Stimulated activated naive B cell treated with anti-CD40 and anti-IgM and Interleukin-4, amounts not matched to agents 10 μg/mL and 1 μg/mL and 100 μg/mL, for 72 hours (primary cell): Measurements from ENCODE around the gene TCF7L2.
"Not testable (repeated sequence)": the region's sequence is repeated elsewhere in the genome, so short reads cannot be mapped to it uniquely, and the experiment has no call there.

Source experiments
- ATAC-seq, 2 donors: fragments of 150-1000 bp; cut with Tn5 transposase; replicated peaks; 2 replicates each; pipeline ENCODE4 v1.10.0; 2021; ENCODE audit warnings: moderate library complexity in 1 of 2
- DNase-seq: peaks from one replicate; pipeline ENCODE4 v3.0.0; 2021
- H3K27ac Mint-ChIP-seq: one replicate; pipeline ENCODE4 v1.8.0; 2022; ENCODE audit warnings: mild to moderate bottlenecking, mixed read lengths
- H3K27me3 Mint-ChIP-seq, 2 donors: one replicate each; pipeline ENCODE4 v1.8.0; 2022; ENCODE audit warnings: mixed read lengths in 2 of 2
- H3K36me3 Mint-ChIP-seq, 2 donors: one replicate each; pipeline ENCODE4 v1.8.0; 2022; ENCODE audit warnings: mixed read lengths in 2 of 2, mild to moderate bottlenecking in 1 of 2
- H3K4me1 Mint-ChIP-seq, 2 donors: one replicate each; pipeline ENCODE4 v1.8.0; 2022; ENCODE audit warnings: mixed read lengths in 2 of 2, mild to moderate bottlenecking in 1 of 2
- H3K4me3 Mint-ChIP-seq, 2 donors: one replicate each; pipeline ENCODE4 v1.8.0; 2022; ENCODE audit warnings: mild to moderate bottlenecking in 2 of 2, mixed read lengths in 2 of 2, moderate library complexity in 1 of 2
- H3K9me3 Mint-ChIP-seq, 2 donors: one replicate each; pipeline ENCODE4 v1.8.0; 2022; ENCODE audit warnings: mixed read lengths in 2 of 2, mild to moderate bottlenecking in 1 of 2

TCF7L2 gene

GRCh38 chr10:113064039-113064438 is 114.0 kb downstream of the TCF7L2 start:
- Mint-ChIP-seq H3K9me3 (no peaks in the 10 kb centered on the region), H3K27me3 (peaks cover 0 to 8% of the 10 kb centered on the region in 2 donors), H3K36me3 (no peaks in the 10 kb centered on the region), H3K4me3 (no peak overlapping the region), H3K4me1 (no peaks in the 10 kb centered on the region), H3K27ac (no peak overlapping the region)
- ATAC-seq (no peak), DNase-seq (no peak)

- not testable (repeated sequence) for ATAC-seq, H3K4me3 Mint-ChIP-seq, H3K27ac Mint-ChIP-seq, H3K27me3 Mint-ChIP-seq, H3K9me3 Mint-ChIP-seq, H3K36me3 Mint-ChIP-seq, DNase-seq, H3K4me1 Mint-ChIP-seq
Observed at GRCh38 chr10:113066120-113066519, 116.1 kb downstream of the TCF7L2 start.

- Mint-ChIP-seq H3K4me3 (no peak overlapping the region), H3K27me3 (peaks cover 0 to under 1% of the 10 kb centered on the region in 2 donors), H3K36me3 (no peaks in the 10 kb centered on the region), H3K4me1 (no peaks in the 10 kb centered on the region), H3K27ac (no peak overlapping the region), H3K9me3 (no peaks in the 10 kb centered on the region)
- ATAC-seq (no peak), DNase-seq (no peak)
Observed at GRCh38 chr10:113066561-113067312, 116.7 kb downstream of the TCF7L2 start.

- DNase-seq = no peak
- Mint-ChIP-seq H3K27ac (no peak overlapping the region), H3K27me3 (no peaks in the 10 kb centered on the region), H3K4me1 (no peaks in the 10 kb centered on the region), H3K4me3 (no peak overlapping the region), H3K36me3 (no peaks in the 10 kb centered on the region), H3K9me3 (no peaks in the 10 kb centered on the region)
- ATAC-seq = no peak
Observed at GRCh38 chr10:113067501-113067900, 117.5 kb downstream of the TCF7L2 start.

GRCh38 chr10:113068178-113068890 is 118.3 kb downstream of the TCF7L2 start:
- DNase-seq (no peak), ATAC-seq (no peak)
- no peaks in the 10 kb centered on the region for H3K27me3 Mint-ChIP-seq
- no peaks in the 10 kb centered on the region for H3K4me1 Mint-ChIP-seq
- H3K27ac Mint-ChIP-seq = no peak overlapping the region
- no peaks in the 10 kb centered on the region for H3K36me3 Mint-ChIP-seq
- no peak overlapping the region for H3K4me3 Mint-ChIP-seq
- H3K9me3 Mint-ChIP-seq = no peaks in the 10 kb centered on the region

GRCh38 chr10:113069595-113069994 is 119.5 kb downstream of the TCF7L2 start:
- Mint-ChIP-seq H3K36me3 (no peaks in the 10 kb centered on the region), H3K27ac (no peak overlapping the region), H3K4me1 (no peaks in the 10 kb centered on the region), H3K9me3 (no peaks in the 10 kb centered on the region), H3K4me3 (no peak overlapping the region), H3K27me3 (no peaks in the 10 kb centered on the region)
- DNase-seq (no peak), ATAC-seq (no peak)

GRCh38 chr10:113071446-113071845 is 121.4 kb downstream of the TCF7L2 start:
- no peaks in the 10 kb centered on the region for H3K9me3 Mint-ChIP-seq
- no peak for ATAC-seq
- DNase-seq = no peak
- H3K27me3 Mint-ChIP-seq = no peaks in the 10 kb centered on the region
- H3K36me3 Mint-ChIP-seq = no peaks in the 10 kb centered on the region
- H3K27ac Mint-ChIP-seq = no peak overlapping the region
- H3K4me1 Mint-ChIP-seq = no peaks in the 10 kb centered on the region
- no peak overlapping the region for H3K4me3 Mint-ChIP-seq

GRCh38 chr10:113073549-113074189 is 123.6 kb downstream of the TCF7L2 start:
- Mint-ChIP-seq H3K9me3 (no peaks in the 10 kb centered on the region), H3K27ac (no peak overlapping the region), H3K36me3 (no peaks in the 10 kb centered on the region), H3K4me3 (no peak overlapping the region), H3K4me1 (no peaks in the 10 kb centered on the region), H3K27me3 (no peaks in the 10 kb centered on the region)
- ATAC-seq = no peak
- DNase-seq = no peak

GRCh38 chr10:113076949-113077348 is 126.9 kb downstream of the TCF7L2 start:
- H3K4me3 Mint-ChIP-seq = no peak overlapping the region
- no peaks in the 10 kb centered on the region for H3K9me3 Mint-ChIP-seq
- DNase-seq = no peak
- no peak overlapping the region for H3K27ac Mint-ChIP-seq
- no peaks in the 10 kb centered on the region for H3K4me1 Mint-ChIP-seq
- H3K36me3 Mint-ChIP-seq = no peaks in the 10 kb centered on the region
- ATAC-seq = no peak
- H3K27me3 Mint-ChIP-seq = no peaks in the 10 kb centered on the region

GRCh38 chr10:113078282-113078907 is 128.3 kb downstream of the TCF7L2 start:
- Mint-ChIP-seq H3K27ac (no peak overlapping the region), H3K9me3 (no peaks in the 10 kb centered on the region), H3K4me3 (no peak overlapping the region), H3K27me3 (peaks cover 0 to 4% of the 10 kb centered on the region in 2 donors), H3K36me3 (no peaks in the 10 kb centered on the region), H3K4me1 (no peaks in the 10 kb centered on the region)
- DNase-seq (no peak), ATAC-seq (no peak)

GRCh38 chr10:113080061-113080924 is 130.2 kb downstream of the TCF7L2 start:
- H3K9me3 Mint-ChIP-seq = no peaks in the 10 kb centered on the region
- ATAC-seq = no peak
- no peaks in the 10 kb centered on the region for H3K36me3 Mint-ChIP-seq
- H3K27ac Mint-ChIP-seq = no peak overlapping the region
- no peak overlapping the region for H3K4me3 Mint-ChIP-seq
- H3K4me1 Mint-ChIP-seq = no peaks in the 10 kb centered on the region
- DNase-seq = no peak
- peaks cover 0 to 4% of the 10 kb centered on the region in 2 donors for H3K27me3 Mint-ChIP-seq

- no peak for DNase-seq
- Mint-ChIP-seq H3K4me1 (no peaks in the 10 kb centered on the region), H3K27ac (no peak overlapping the region), H3K27me3 (peaks cover 0 to 4% of the 10 kb centered on the region in 2 donors), H3K9me3 (no peaks in the 10 kb centered on the region), H3K36me3 (no peaks in the 10 kb centered on the region), H3K4me3 (no peak overlapping the region)
- no peak for ATAC-seq
Observed at GRCh38 chr10:113080925-113081229, 130.8 kb downstream of the TCF7L2 start.

- H3K27ac Mint-ChIP-seq = no peak overlapping the region
- DNase-seq (no peak), ATAC-seq (no peak)
- peaks cover 0 to 4% of the 10 kb centered on the region in 2 donors for H3K27me3 Mint-ChIP-seq
- H3K36me3 Mint-ChIP-seq = no peaks in the 10 kb centered on the region
- H3K4me1 Mint-ChIP-seq = no peaks in the 10 kb centered on the region
- H3K4me3 Mint-ChIP-seq = no peak overlapping the region
- no peaks in the 10 kb centered on the region for H3K9me3 Mint-ChIP-seq
Observed at GRCh38 chr10:113084031-113084430, 134.0 kb downstream of the TCF7L2 start.

GRCh38 chr10:113085776-113086175 is 135.7 kb downstream of the TCF7L2 start:
- no peak for ATAC-seq
- H3K27ac Mint-ChIP-seq = no peak overlapping the region
- H3K36me3 Mint-ChIP-seq = no peaks in the 10 kb centered on the region
- H3K27me3 Mint-ChIP-seq = peaks cover 0 to 4% of the 10 kb centered on the region in 2 donors
- H3K9me3 Mint-ChIP-seq = no peaks in the 10 kb centered on the region
- DNase-seq = no peak
- no peak overlapping the region for H3K4me3 Mint-ChIP-seq
- H3K4me1 Mint-ChIP-seq = no peaks in the 10 kb centered on the region
